HFFc6 (cell line): ENCODE results near the gene NUMBL. TPM values are rescaled to one million over a fixed set of nuclear protein-coding genes. Genes with fewer than 3 reads are reported as not detected.

Source experiments
- DNase-seq: peaks from one replicate; pipeline ENCODE4 v3.0.0-alpha.2; 2018
- H3K27ac Mint-ChIP-seq: 2 replicates; pipeline ENCODE4 v1.8.0; 2020; ENCODE audit warnings: mild to moderate bottlenecking, mixed read lengths
- H3K27me3 Mint-ChIP-seq: 2 replicates; pipeline ENCODE4 v1.8.0; 2021; ENCODE audit warnings: mild to moderate bottlenecking, moderate library complexity, mixed read lengths; ENCODE audit not compliant: insufficient read depth
- H3K36me3 Mint-ChIP-seq: 2 replicates; pipeline ENCODE4 v1.8.0; 2021; ENCODE audit warnings: low read depth, mixed read lengths
- H3K4me1 Mint-ChIP-seq: 2 replicates; pipeline ENCODE4 v1.8.0; 2020; ENCODE audit warnings: low read depth, mixed read lengths
- H3K4me3 Mint-ChIP-seq: 2 replicates; pipeline ENCODE4 v1.8.0; 2020; ENCODE audit warnings: mild to moderate bottlenecking, moderate library complexity, mixed read lengths
- H3K9me3 Mint-ChIP-seq: 2 replicates; pipeline ENCODE4 v1.8.0; 2020; ENCODE audit warnings: mild to moderate bottlenecking, mixed read lengths
- CTCF ChIP-seq: fragments of 200-600 bp; sonication (generic); IDR thresholded peaks from 2 replicates; pipeline ENCODE4 v1.5.0; 2021; ENCODE audit warnings: antibody characterized with exemption, mild to moderate bottlenecking
- total RNA-seq, 6 experiments: library from RNA; stranded (reverse); fragmentation: NEBNext Ultra II Directional; extraction: Animal tissue kit (Norgen Biotek cat#: 25700); gene quantifications; 2 replicates in 1 of 6; 3 replicates in 5 of 6; pipeline ENCODE4 v1.2.3, GENCODE V29; 2021

Gene NUMBL
- total RNA-seq, 6 experiments from 2014 or later, result 49.1 to 58.3 (median 53.6) TPM

DNA sequence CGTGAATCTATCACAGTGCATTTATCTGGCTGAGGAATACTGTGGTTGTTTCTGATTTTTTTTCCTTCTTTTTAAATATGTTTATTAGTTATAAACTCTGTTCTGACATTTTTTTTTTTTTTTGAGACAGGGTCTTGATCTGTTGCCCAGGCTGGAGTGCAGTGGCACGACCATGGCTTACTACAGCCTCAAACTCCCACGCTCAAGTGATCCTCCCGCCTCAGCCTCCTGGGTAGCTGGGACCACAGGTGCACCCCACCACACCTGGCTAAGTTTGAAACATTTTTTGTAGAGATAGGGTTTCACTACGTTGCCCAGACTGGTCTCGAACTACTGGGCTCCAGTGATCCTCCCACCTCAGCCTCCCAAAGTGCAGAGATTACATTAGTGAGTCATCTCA is 6.6 kb upstream of the NUMBL start:
- no peak overlapping the region for H3K27ac Mint-ChIP-seq
- no peak overlapping the region for H3K4me3 Mint-ChIP-seq
- TF ChIP-seq CTCF, result no peak
- H3K27me3 Mint-ChIP-seq, result no peaks in the 10 kb centered on the region
- H3K9me3 Mint-ChIP-seq, result no peaks in the 10 kb centered on the region
- peaks cover 12% of the 10 kb centered on the region for H3K36me3 Mint-ChIP-seq
- H3K4me1 Mint-ChIP-seq, result no peaks in the 10 kb centered on the region
- no peak for DNase-seq

DNA sequence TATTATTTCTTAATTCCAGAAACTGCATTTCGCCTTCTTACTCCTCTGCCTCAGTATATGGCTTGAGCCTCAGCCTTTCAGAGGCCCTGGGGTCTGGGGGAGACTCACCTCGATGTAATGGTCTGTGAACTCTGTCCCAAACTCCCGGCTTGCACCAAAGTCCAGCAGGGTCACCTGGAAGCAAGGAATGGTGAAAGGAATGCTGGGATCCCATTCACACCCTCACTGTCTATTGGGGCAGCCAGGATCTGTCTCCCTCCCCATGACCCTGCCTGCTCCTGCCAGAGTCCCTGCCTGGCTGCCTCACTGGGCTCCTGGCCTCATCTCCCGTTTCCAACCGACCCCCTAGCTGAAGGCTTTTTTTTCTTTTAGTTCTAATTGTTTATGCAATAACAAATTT is 5.4 kb upstream of the NUMBL start:
- H3K4me3 Mint-ChIP-seq, result no peak overlapping the region
- peaks cover 5% of the 10 kb centered on the region for H3K36me3 Mint-ChIP-seq
- H3K27ac Mint-ChIP-seq, result no peak overlapping the region
- H3K4me1 Mint-ChIP-seq, result peaks cover 1% of the 10 kb centered on the region; the same call in 1 of the 2 replicates
- H3K9me3 Mint-ChIP-seq, result no peaks in the 10 kb centered on the region
- no peak for DNase-seq
- no peaks in the 10 kb centered on the region for H3K27me3 Mint-ChIP-seq
- no peak for TF ChIP-seq CTCF

DNA sequence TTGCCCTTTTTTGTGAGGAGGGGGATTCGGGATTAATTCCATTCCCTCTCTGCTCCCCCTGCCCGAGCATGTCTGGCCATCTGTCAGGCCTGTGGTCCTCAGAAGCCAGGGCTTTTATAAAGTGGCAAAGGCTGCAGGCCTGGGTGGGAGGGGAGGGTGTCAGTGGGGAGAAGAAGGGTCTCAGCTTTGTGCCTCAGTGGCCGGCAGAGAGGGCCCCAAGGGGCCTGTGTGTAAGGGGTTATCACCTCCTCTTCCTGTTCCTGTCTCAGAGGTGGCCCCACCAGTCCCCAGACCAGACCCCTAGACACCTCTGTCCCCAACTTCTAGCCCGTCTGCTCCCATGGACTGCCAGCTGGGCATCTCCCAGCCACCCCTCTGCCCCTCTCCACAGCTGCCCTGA is 3.4 kb upstream of the NUMBL start:
- H3K4me1 Mint-ChIP-seq, result peaks cover 5% of the 10 kb centered on the region; the same call in 1 of the 2 replicates
- TF ChIP-seq CTCF, result no peak

GRCh38 chr19:40693150-40693788 is 2.8 kb upstream of the NUMBL start:
- Mint-ChIP-seq H3K9me3 (no peaks in the 10 kb centered on the region), H3K4me3 (no peak overlapping the region), H3K4me1 (peaks cover 5% of the 10 kb centered on the region; the same call in 1 of the 2 replicates), H3K36me3 (no peaks in the 10 kb centered on the region; the same call in 1 of the 2 replicates), H3K27me3 (peaks cover 3% of the 10 kb centered on the region; the same call in 1 of the 2 replicates), H3K27ac (no peak overlapping the region)
- no peak for DNase-seq
- TF ChIP-seq CTCF, result no peak

More for the DNA sequence above, 3.4 kb upstream of the NUMBL start:
- no peaks in the 10 kb centered on the region; the same call in 1 of the 2 replicates for H3K36me3 Mint-ChIP-seq
- H3K27ac Mint-ChIP-seq, result no peak overlapping the region
- no peak for DNase-seq
- no peak overlapping the region for H3K4me3 Mint-ChIP-seq
- H3K9me3 Mint-ChIP-seq, result no peaks in the 10 kb centered on the region
- H3K27me3 Mint-ChIP-seq, result peaks cover 3% of the 10 kb centered on the region; the same call in 1 of the 2 replicates

- Mint-ChIP-seq H3K4me3 (no peak overlapping the region), H3K27ac (no peak overlapping the region), H3K36me3 (no peaks in the 10 kb centered on the region; the same call in 1 of the 2 replicates), H3K4me1 (peaks cover 5% of the 10 kb centered on the region; the same call in 1 of the 2 replicates), H3K27me3 (peaks cover 3% of the 10 kb centered on the region; the same call in 1 of the 2 replicates), H3K9me3 (no peaks in the 10 kb centered on the region)
- TF ChIP-seq CTCF, result no peak
- DNase-seq, result no peak
Measured at GRCh38 chr19:40692212-40692551, 1.7 kb upstream of the NUMBL start.
